Measurements from ENCODE around the gene C5orf15.

DNA sequence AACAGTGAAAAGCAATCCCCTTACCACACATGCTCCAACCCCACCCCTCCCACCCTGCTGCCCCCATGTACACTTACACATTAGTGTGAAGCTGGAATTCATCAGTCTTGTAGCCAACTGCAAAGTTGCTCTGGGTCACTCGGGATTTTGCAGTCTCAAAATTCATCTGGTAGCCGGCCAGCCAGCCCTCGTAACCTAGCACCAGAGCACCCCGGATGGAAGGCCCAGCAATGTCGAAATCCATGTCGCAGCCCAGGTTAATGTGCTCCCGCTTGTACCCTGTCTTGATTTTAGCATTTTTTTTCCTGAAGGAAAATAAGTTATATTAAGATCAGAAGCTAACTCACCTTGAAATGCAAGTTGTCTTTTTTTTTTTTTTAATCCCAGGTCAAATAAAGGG, 12.2 kb upstream of the C5orf15 start:
- TF ChIP-seq POLR2AphosphoS5 (IDR thresholded peaks at IDR 0.05) (no peak), POLR2A (IDR thresholded peaks at IDR 0.05) (no peak)
- TF ChIP-seq, protein P1, sequence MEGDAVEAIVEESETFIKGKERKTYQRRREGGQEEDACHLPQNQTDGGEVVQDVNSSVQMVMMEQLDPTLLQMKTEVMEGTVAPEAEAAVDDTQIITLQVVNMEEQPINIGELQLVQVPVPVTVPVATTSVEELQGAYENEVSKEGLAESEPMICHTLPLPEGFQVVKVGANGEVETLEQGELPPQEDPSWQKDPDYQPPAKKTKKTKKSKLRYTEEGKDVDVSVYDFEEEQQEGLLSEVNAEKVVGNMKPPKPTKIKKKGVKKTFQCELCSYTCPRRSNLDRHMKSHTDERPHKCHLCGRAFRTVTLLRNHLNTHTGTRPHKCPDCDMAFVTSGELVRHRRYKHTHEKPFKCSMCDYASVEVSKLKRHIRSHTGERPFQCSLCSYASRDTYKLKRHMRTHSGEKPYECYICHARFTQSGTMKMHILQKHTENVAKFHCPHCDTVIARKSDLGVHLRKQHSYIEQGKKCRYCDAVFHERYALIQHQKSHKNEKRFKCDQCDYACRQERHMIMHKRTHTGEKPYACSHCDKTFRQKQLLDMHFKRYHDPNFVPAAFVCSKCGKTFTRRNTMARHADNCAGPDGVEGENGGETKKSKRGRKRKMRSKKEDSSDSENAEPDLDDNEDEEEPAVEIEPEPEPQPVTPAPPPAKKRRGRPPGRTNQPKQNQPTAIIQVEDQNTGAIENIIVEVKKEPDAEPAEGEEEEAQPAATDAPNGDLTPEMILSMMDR (IDR thresholded peaks at IDR 0.05), result no peak

Measured in stomach (tissue), 4 donors.